Peyer's patch (tissue), 4 donors: ENCODE results near the gene IGFN1.

Experiments used
- POLR2A ChIP-seq, 2 donors: fragments of 450-650 bp; IDR thresholded peaks; one replicate each; pipeline ENCODE4 v1.5.1; 2017; ENCODE audit warnings: antibody characterized with exemption in 2 of 2, mild to moderate bottlenecking in 2 of 2, moderate library complexity in 2 of 2
- TF ChIP-seq, protein P1 (sequence below), 6 experiments: fragments of 450-650 bp in 4 of 6; fragments of 200-600 bp in 2 of 6; sonication (generic) in 1 of 6; IDR thresholded peaks; one replicate each; pipeline ENCODE4 v1.5.1; 2017 to 2019; ENCODE audit warnings: antibody characterized with exemption in 6 of 6, mild to moderate bottlenecking in 3 of 6, moderate library complexity in 1 of 6

DNA sequence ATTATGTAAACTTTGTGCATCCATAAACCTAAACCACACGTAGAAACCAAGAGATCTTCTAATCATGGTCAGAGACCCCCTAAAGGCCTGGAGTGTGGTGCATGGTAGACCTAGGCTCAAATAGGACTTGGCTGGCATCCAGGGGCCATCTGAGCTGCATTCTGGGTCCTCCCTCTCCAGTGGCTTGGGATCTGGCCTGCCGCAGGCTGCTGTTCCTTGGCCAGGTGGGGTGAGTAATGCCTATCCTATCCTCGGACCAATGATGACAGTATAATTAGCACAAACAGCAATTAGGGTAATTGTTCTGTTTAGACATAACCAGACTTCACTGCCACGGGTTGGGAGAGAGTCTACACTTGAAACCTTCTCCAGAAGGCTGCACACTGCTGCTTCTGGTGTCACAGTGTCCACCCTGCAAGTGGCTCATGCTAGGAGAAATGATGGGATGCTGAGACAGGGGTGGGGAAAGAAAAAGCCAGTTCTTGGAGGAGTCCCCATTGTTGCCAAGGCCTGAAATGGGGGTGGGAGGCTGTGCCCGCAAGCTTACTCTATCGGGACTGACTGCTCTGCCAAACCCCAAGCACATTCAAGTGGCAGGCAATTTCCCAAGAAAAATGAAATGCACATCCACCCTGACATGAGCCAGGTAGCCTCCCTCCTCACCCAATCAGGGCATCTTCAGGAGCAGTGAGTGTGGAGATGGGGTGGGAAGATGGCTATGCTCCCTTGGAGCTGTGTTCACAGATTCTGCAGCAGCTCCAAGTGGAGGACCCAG lies 80.2 kb downstream of the IGFN1 start:
- TF ChIP-seq, protein P1, sequence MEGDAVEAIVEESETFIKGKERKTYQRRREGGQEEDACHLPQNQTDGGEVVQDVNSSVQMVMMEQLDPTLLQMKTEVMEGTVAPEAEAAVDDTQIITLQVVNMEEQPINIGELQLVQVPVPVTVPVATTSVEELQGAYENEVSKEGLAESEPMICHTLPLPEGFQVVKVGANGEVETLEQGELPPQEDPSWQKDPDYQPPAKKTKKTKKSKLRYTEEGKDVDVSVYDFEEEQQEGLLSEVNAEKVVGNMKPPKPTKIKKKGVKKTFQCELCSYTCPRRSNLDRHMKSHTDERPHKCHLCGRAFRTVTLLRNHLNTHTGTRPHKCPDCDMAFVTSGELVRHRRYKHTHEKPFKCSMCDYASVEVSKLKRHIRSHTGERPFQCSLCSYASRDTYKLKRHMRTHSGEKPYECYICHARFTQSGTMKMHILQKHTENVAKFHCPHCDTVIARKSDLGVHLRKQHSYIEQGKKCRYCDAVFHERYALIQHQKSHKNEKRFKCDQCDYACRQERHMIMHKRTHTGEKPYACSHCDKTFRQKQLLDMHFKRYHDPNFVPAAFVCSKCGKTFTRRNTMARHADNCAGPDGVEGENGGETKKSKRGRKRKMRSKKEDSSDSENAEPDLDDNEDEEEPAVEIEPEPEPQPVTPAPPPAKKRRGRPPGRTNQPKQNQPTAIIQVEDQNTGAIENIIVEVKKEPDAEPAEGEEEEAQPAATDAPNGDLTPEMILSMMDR (IDR thresholded peaks at IDR 0.05), result no peak
- TF ChIP-seq POLR2A (IDR thresholded peaks at IDR 0.05), result no peak
